ENCODE data around the gene KRAS. TPM values are rescaled to one million over a fixed set of nuclear protein-coding genes. Genes with fewer than 3 reads are reported as not detected.

KRAS gene
- total RNA-seq, 5 donors from 2014 or later (not counting 1 experiment from before 2014, with no cell fraction given), result 29.1 to 44.1 (median 31.5) TPM

DNA sequence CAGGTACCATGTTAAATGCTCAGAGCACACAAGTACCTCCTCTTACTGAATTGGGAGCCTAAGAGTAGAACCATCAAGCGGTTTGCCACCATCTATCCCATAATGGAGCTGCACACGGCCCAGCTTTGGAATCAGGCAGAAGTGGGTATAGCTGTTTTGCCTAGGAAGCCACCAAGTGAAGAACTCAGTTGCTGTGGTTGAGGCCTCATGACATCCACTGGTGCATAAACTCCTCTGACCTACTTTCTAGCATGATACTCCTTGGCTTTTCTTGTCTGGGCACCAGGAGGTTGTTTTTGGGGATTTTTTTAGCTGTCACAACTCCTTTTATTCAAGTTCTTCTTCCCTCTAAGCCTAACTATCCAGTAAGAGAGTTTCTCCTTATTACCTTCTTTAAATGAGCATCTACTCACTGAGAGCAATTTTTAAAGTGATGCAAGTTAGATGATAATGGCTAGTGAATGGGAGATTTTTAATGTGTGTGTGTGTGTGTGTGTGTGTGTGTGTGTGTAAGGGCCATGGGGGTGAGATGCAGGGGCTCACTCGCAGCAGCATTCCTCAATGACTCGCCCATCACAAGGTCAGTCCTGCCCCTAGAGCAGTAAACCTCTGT is 20.9 kb upstream of the KRAS start:
- ChIA-PET CTCF (interaction anchor here (0.5 to 1.0 kb wide), 3 partner anchors 19 to 535 kb away, joined by 4 to 5 read pairs (median 5); no protein-coding TSS in a partner anchor), POLR2A (no interaction called here)
- Mint-ChIP-seq H3K9me3 (no peaks in the 10 kb centered on the region), H3K27me3 (no peaks in the 10 kb centered on the region), H3K4me3 (no peak overlapping the region), H3K36me3 (no peaks in the 10 kb centered on the region), H3K27ac (no peak overlapping the region), H3K4me1 (peaks cover 8 to 15% (median 11%) of the 10 kb centered on the region in 3 donors)
- Histone ChIP-seq H3K27ac (ENCODE audit: low read length) (no peak overlapping the region), H3K9me3 (no peaks in the 10 kb centered on the region), H3K36me3 (ENCODE audit: control insufficient read depth in 2 of 2, extremely low read depth in 1 of 2, insufficient read depth in 1 of 2, low read length in 1 of 2) (no peaks in the 10 kb centered on the region), H3K27me3 (replicated peaks in 1 of 2; ENCODE audit: control insufficient read depth in 2 of 2, extremely low read depth in 1 of 2, insufficient read depth in 2 of 2, low read length in 1 of 2) (no peaks in the 10 kb centered on the region), H3K4me1 (ENCODE audit: control insufficient read depth in 1 of 2, extremely low read depth in 1 of 2, insufficient read depth in 2 of 2, low read length in 2 of 2) (no peaks in the 10 kb centered on the region), H3K4me3 (ENCODE audit: control insufficient read depth in 1 of 2, extremely low read depth in 1 of 2, low read length in 1 of 2) (no peak overlapping the region)
- WGBS (ENCODE audit: insufficient coverage), result no CpG with 5 or more reads among the region's 4 CpGs
- no peak for ATAC-seq (replicated peaks in 1 of 4)
- DNase-seq, result no peak

- Mint-ChIP-seq H3K4me3 (no peak overlapping the region), H3K9me3 (no peaks in the 10 kb centered on the region), H3K4me1 (peaks cover 5 to 8% (median 7%) of the 10 kb centered on the region in 3 donors), H3K36me3 (no peaks in the 10 kb centered on the region), H3K27ac (no peak overlapping the region), H3K27me3 (no peaks in the 10 kb centered on the region)
- ChIA-PET CTCF (interaction anchor here in 1 of 2 donors (0.6 kb wide), 1 partner anchor 88 kb away, joined by 4 read pairs; no protein-coding TSS in a partner anchor), POLR2A (interaction anchor here in 1 of 2 donors (0.6 kb wide), 1 partner anchor 33 kb away, joined by 3 read pairs; no protein-coding TSS in a partner anchor)
- DNase-seq, result no peak
- WGBS (ENCODE audit: insufficient coverage), result 100% methylated on average over 1 of the region's 2 CpGs
- Histone ChIP-seq H3K9me3 (no peaks in the 10 kb centered on the region), H3K36me3 (ENCODE audit: control insufficient read depth in 2 of 2, extremely low read depth in 1 of 2, insufficient read depth in 1 of 2, low read length in 1 of 2) (no peaks in the 10 kb centered on the region), H3K27me3 (replicated peaks in 1 of 2; ENCODE audit: control insufficient read depth in 2 of 2, extremely low read depth in 1 of 2, insufficient read depth in 2 of 2, low read length in 1 of 2) (no peaks in the 10 kb centered on the region), H3K27ac (ENCODE audit: low read length) (no peak overlapping the region), H3K4me3 (ENCODE audit: control insufficient read depth in 1 of 2, extremely low read depth in 1 of 2, low read length in 1 of 2) (no peak overlapping the region), H3K4me1 (ENCODE audit: control insufficient read depth in 1 of 2, extremely low read depth in 1 of 2, insufficient read depth in 2 of 2, low read length in 2 of 2) (no peaks in the 10 kb centered on the region)
- no peak for ATAC-seq (replicated peaks in 1 of 4)
Observed at GRCh38 chr12:25269701-25270100, 19.0 kb upstream of the KRAS start.

DNA sequence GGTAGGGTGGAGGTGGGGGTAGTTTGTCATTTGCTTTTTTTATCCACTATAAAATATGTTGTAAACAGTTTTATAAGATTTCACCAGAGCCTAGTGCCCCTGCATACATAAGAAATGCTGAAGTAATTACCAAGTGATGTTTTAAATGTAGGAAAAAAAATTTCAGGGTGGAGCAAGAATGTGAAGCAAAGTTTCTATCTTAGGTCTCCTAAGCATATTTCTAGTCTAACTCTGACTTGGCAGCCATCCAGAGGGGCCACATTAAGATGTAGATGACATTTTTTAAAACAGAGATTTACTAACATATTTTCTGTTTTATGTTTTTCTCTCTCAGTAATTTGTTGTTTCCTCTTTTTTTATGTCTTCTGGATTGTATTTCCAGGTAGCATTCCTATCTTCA is 15.8 kb upstream of the KRAS start:
- Histone ChIP-seq H3K36me3 (ENCODE audit: control insufficient read depth in 2 of 2, extremely low read depth in 1 of 2, insufficient read depth in 1 of 2, low read length in 1 of 2) (no peaks in the 10 kb centered on the region), H3K27me3 (replicated peaks in 1 of 2; ENCODE audit: control insufficient read depth in 2 of 2, extremely low read depth in 1 of 2, insufficient read depth in 2 of 2, low read length in 1 of 2) (no peaks in the 10 kb centered on the region), H3K4me3 (ENCODE audit: control insufficient read depth in 1 of 2, extremely low read depth in 1 of 2, low read length in 1 of 2) (no peak overlapping the region), H3K4me1 (ENCODE audit: control insufficient read depth in 1 of 2, extremely low read depth in 1 of 2, insufficient read depth in 2 of 2, low read length in 2 of 2) (no peaks in the 10 kb centered on the region), H3K27ac (ENCODE audit: low read length) (no peak overlapping the region), H3K9me3 (no peaks in the 10 kb centered on the region)
- H3K4me1 Mint-ChIP-seq, result peaks cover 5 to 8% (median 7%) of the 10 kb centered on the region in 3 donors
- ChIA-PET CTCF (no interaction called here), POLR2A (no interaction called here)
- H3K4me3 Mint-ChIP-seq, result no peak overlapping the region
- no peaks in the 10 kb centered on the region for H3K9me3 Mint-ChIP-seq
- no peaks in the 10 kb centered on the region for H3K36me3 Mint-ChIP-seq
- no peak for ATAC-seq (replicated peaks in 1 of 4)
- no peak for DNase-seq
- no peak overlapping the region for H3K27ac Mint-ChIP-seq
- no peaks in the 10 kb centered on the region for H3K27me3 Mint-ChIP-seq

- Mint-ChIP-seq H3K4me1 (peaks cover 5 to 8% (median 6%) of the 10 kb centered on the region in 3 donors), H3K27ac (no peak overlapping the region), H3K4me3 (no peak overlapping the region), H3K27me3 (peaks cover 0 to 2% of the 10 kb centered on the region in 2 donors), H3K9me3 (no peaks in the 10 kb centered on the region), H3K36me3 (no peaks in the 10 kb centered on the region)
- H3K9me3 ChIP-seq, result no peaks in the 10 kb centered on the region
- no peaks in the 10 kb centered on the region for H3K4me1 ChIP-seq (ENCODE audit: control insufficient read depth in 1 of 2, extremely low read depth in 1 of 2, insufficient read depth in 2 of 2, low read length in 2 of 2)
- ChIA-PET CTCF (no interaction called here), POLR2A (no interaction called here)
- no peaks in the 10 kb centered on the region for H3K27me3 ChIP-seq (replicated peaks in 1 of 2; ENCODE audit: control insufficient read depth in 2 of 2, extremely low read depth in 1 of 2, insufficient read depth in 2 of 2, low read length in 1 of 2)
- no peak for ATAC-seq (replicated peaks in 1 of 4)
- DNase-seq, result no peak
- H3K36me3 ChIP-seq (ENCODE audit: control insufficient read depth in 2 of 2, extremely low read depth in 1 of 2, insufficient read depth in 1 of 2, low read length in 1 of 2), result no peaks in the 10 kb centered on the region
- 100% methylated on average over 1 of the region's 1 CpG for WGBS (ENCODE audit: insufficient coverage)
- H3K27ac ChIP-seq (ENCODE audit: low read length), result no peak overlapping the region
- no peak overlapping the region for H3K4me3 ChIP-seq (ENCODE audit: control insufficient read depth in 1 of 2, extremely low read depth in 1 of 2, low read length in 1 of 2)
Observed at GRCh38 chr12:25264862-25265261, 14.1 kb upstream of the KRAS start.

DNA sequence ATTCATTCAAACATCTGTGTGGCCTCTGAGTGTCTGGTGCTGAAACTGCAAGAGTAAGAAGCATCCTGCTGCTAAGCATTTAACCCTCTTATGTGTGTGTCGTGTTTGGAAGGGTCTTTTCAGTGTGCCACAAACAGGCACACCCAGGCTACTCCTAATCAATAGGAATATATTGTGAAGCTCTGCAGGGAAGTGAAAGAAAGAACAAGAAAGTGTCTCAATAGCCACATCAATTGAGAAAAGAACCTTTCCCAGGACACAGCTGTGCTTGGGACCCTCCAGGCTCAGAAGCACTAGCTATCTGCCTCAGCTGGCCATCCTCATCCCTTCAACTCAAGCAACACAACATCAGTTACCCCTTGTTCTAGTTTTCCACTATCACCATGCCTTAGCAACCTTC is 13.4 kb upstream of the KRAS start:
- no peaks in the 10 kb centered on the region for H3K9me3 Mint-ChIP-seq
- ATAC-seq (replicated peaks in 1 of 4) (no peak), DNase-seq (no peak)
- peaks cover 0 to under 1% (median 0%) of the 10 kb centered on the region in 3 donors for H3K4me1 Mint-ChIP-seq
- H3K27me3 ChIP-seq (replicated peaks in 1 of 2; ENCODE audit: control insufficient read depth in 2 of 2, extremely low read depth in 1 of 2, insufficient read depth in 2 of 2, low read length in 1 of 2), result no peaks in the 10 kb centered on the region
- no peaks in the 10 kb centered on the region for H3K9me3 ChIP-seq
- no peaks in the 10 kb centered on the region for H3K36me3 Mint-ChIP-seq
- H3K4me3 Mint-ChIP-seq, result no peak overlapping the region
- ChIA-PET POLR2A (no interaction called here), CTCF (no interaction called here)
- H3K4me1 ChIP-seq (ENCODE audit: control insufficient read depth in 1 of 2, extremely low read depth in 1 of 2, insufficient read depth in 2 of 2, low read length in 2 of 2), result no peaks in the 10 kb centered on the region
- H3K27ac ChIP-seq (ENCODE audit: low read length), result no peak overlapping the region
- peaks cover 0 to 2% of the 10 kb centered on the region in 2 donors for H3K27me3 Mint-ChIP-seq
- no CpG with 5 or more reads among the region's 1 CpG for WGBS (ENCODE audit: insufficient coverage)
- H3K36me3 ChIP-seq (ENCODE audit: control insufficient read depth in 2 of 2, extremely low read depth in 1 of 2, insufficient read depth in 1 of 2, low read length in 1 of 2), result no peaks in the 10 kb centered on the region
- H3K4me3 ChIP-seq (ENCODE audit: control insufficient read depth in 1 of 2, extremely low read depth in 1 of 2, low read length in 1 of 2), result no peak overlapping the region
- no peak overlapping the region for H3K27ac Mint-ChIP-seq

DNA sequence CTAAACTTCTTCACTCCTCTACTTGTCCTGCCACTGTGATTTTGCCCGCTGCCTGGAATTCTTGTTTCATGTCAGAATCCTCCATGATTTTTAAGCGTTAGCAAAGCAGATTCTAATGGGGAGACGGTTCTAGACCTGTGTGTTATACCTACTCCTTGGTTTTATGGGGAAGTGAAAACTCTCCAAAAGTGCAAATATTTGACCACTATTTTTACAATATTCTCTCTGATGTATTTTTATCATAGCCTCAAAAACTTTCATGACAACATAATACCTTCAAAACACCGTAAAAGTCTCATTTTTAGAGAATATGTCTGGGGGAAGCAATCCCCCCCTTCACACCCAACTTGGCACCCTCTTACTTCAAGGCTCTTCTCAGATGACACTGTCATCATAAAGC is 12.9 kb upstream of the KRAS start:
- H3K27ac ChIP-seq (ENCODE audit: low read length), result no peak overlapping the region
- ATAC-seq (replicated peaks in 1 of 4) (no peak), DNase-seq (no peak)
- Mint-ChIP-seq H3K4me1 (no peaks in the 10 kb centered on the region), H3K9me3 (no peaks in the 10 kb centered on the region), H3K4me3 (no peak overlapping the region), H3K27ac (peak overlapping the region in 1 of 2 donors; percentile 7), H3K36me3 (no peaks in the 10 kb centered on the region), H3K27me3 (peaks cover 0 to 2% of the 10 kb centered on the region in 2 donors)
- no peaks in the 10 kb centered on the region for H3K9me3 ChIP-seq
- no peaks in the 10 kb centered on the region for H3K36me3 ChIP-seq (ENCODE audit: control insufficient read depth in 2 of 2, extremely low read depth in 1 of 2, insufficient read depth in 1 of 2, low read length in 1 of 2)
- H3K4me1 ChIP-seq (ENCODE audit: control insufficient read depth in 1 of 2, extremely low read depth in 1 of 2, insufficient read depth in 2 of 2, low read length in 2 of 2), result no peaks in the 10 kb centered on the region
- no CpG with 5 or more reads among the region's 4 CpGs for WGBS (ENCODE audit: insufficient coverage)
- H3K27me3 ChIP-seq (replicated peaks in 1 of 2; ENCODE audit: control insufficient read depth in 2 of 2, extremely low read depth in 1 of 2, insufficient read depth in 2 of 2, low read length in 1 of 2), result no peaks in the 10 kb centered on the region
- H3K4me3 ChIP-seq (ENCODE audit: control insufficient read depth in 1 of 2, extremely low read depth in 1 of 2, low read length in 1 of 2), result no peak overlapping the region
- ChIA-PET CTCF (interaction anchor here in 1 of 2 donors (1.4 kb wide), 1 partner anchor 124 kb away, joined by 4 read pairs; no protein-coding TSS in a partner anchor), POLR2A (interaction anchor here in 1 of 2 donors (0.6 kb wide), 1 partner anchor 88 kb away, joined by 4 read pairs; no protein-coding TSS in a partner anchor)
